Measurements from ENCODE around the gene LIM2. TPM values are rescaled to one million over a fixed set of nuclear protein-coding genes. Genes with fewer than 3 reads are reported as not detected.
A peak's percentile ranks its signal among the peaks of the same experiment; 100 is the strongest.

Gene LIM2
- total and polyA plus RNA-seq, 11 donors = not detected

DNA sequence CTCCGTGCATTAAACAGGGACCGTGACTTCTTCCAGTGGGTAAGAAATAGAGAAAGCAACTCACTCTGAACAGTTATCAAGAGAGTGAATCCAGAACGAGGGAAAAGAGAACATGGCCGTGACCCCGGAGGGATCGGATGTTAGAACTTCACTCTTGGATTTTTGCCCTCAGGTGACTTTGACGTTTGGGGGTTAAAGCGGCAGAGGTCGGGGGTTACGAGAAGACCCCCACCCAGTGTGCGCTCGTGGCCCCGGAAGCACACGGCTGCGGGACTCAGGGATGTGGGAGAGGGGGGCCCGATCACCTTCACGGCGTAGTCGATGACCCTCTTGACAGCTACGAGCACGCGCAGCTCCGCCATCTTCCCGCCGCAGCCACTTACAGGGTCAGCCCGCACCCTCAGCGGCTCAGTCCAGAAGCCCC is 21.8 kb downstream of the LIM2 start, which contains the start of gene ETFB:
ETFB (minus strand) TSS at position 424 of the 424 bp plus-strand sequence; CDS start at position 362, 62 bp downstream.
- ATAC-seq = no peak
- Histone ChIP-seq H3K27ac (peak within 1 kb of the TSS; percentile 90 to 98 (median 96)), H3K4me3 (peak within 1 kb of the TSS; percentile 68 to 94 (median 78)), H3K4me1 (peaks cover 2 to 39% (median 22%) of the 10 kb centered on the region in 12 donors), H3K9me3 (no peaks in the 10 kb centered on the region), H3K36me3 (no peaks in the 10 kb centered on the region), H3K27me3 (no peaks in the 10 kb centered on the region)
- TF ChIP-seq, protein P1, sequence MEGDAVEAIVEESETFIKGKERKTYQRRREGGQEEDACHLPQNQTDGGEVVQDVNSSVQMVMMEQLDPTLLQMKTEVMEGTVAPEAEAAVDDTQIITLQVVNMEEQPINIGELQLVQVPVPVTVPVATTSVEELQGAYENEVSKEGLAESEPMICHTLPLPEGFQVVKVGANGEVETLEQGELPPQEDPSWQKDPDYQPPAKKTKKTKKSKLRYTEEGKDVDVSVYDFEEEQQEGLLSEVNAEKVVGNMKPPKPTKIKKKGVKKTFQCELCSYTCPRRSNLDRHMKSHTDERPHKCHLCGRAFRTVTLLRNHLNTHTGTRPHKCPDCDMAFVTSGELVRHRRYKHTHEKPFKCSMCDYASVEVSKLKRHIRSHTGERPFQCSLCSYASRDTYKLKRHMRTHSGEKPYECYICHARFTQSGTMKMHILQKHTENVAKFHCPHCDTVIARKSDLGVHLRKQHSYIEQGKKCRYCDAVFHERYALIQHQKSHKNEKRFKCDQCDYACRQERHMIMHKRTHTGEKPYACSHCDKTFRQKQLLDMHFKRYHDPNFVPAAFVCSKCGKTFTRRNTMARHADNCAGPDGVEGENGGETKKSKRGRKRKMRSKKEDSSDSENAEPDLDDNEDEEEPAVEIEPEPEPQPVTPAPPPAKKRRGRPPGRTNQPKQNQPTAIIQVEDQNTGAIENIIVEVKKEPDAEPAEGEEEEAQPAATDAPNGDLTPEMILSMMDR (IDR thresholded peaks at IDR 0.05) = no peak
- TF ChIP-seq POLR2A (IDR thresholded peaks at IDR 0.05) = peak in 1 of 2 donors; percentile 24
- intact Hi-C loops (cut with DNase I) = loop anchor here in 8 of 10 donors (2.0 to 10.0 kb wide), 5 partner anchors 25 to 429 kb away; partner anchors contain the start of gene FPR3 (in 1 of the 8)
- 0 to 1% (median 1%) methylated on average over 13 to 27 of the region's 27 CpGs for WGBS, 4 donors
- DNase-seq = no peak

DNA sequence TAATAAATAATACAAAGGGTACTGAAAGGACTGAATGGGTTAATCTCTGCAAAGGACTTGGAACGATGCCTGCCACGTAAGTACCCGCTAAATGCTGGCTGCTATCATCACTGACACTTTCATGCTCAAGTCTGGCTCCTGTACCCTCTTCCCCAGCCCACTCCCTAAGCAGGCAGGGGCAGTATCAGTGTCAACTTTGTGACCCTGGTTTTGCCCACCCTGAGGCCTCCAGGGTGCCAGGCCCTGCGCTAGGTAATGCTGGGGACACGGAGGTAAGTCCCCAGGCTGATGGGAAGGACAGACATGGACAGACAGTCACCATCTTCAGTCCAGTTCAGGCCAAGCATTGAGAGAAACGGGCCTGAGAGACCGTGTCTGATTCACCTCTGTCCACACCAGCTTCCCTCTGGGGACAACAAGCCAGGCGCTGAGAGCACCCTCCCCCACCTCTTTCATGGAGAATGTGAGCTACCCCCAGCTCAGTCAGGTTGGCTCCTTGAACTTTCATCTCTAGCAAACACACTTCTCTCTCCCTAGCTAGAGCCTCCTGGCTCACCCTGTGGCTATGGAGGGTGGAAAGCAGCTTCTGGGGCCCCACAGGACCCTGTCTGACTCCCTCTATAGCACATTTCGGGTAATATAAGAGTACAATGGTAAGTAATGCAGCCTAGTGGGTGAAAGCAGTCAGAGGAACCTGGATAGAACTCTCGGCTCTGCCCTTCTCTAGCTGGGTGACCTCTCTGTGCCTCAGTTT is 22.4 kb downstream of the LIM2 start:
- 15 to 22% (median 15%) methylated on average over 8 to 10 of the region's 10 CpGs for WGBS, 4 donors
- intact Hi-C loops (cut with DNase I) = loop anchor here in 5 of 10 donors (2.0 to 10.0 kb wide), 3 partner anchors 25 to 429 kb away; partner anchors contain the start of gene FPR3 (in 1 of the 5)
- peak in 2 of 5 donors; percentile 53 to 55 for DNase-seq
- peaks cover 2 to 39% (median 22%) of the 10 kb centered on the region in 12 donors for H3K4me1 ChIP-seq
- H3K27ac ChIP-seq = peak overlapping the region; percentile 90 to 98 (median 96)
- ATAC-seq = no peak
- H3K4me3 ChIP-seq = peak overlapping the region; percentile 68 to 94 (median 78)
- H3K27me3 ChIP-seq = no peaks in the 10 kb centered on the region
- H3K36me3 ChIP-seq = no peaks in the 10 kb centered on the region
- H3K9me3 ChIP-seq = no peaks in the 10 kb centered on the region
- TF ChIP-seq, protein P1 (IDR thresholded peaks at IDR 0.05) = no peak
- TF ChIP-seq POLR2A (IDR thresholded peaks at IDR 0.05) = no peak

DNA sequence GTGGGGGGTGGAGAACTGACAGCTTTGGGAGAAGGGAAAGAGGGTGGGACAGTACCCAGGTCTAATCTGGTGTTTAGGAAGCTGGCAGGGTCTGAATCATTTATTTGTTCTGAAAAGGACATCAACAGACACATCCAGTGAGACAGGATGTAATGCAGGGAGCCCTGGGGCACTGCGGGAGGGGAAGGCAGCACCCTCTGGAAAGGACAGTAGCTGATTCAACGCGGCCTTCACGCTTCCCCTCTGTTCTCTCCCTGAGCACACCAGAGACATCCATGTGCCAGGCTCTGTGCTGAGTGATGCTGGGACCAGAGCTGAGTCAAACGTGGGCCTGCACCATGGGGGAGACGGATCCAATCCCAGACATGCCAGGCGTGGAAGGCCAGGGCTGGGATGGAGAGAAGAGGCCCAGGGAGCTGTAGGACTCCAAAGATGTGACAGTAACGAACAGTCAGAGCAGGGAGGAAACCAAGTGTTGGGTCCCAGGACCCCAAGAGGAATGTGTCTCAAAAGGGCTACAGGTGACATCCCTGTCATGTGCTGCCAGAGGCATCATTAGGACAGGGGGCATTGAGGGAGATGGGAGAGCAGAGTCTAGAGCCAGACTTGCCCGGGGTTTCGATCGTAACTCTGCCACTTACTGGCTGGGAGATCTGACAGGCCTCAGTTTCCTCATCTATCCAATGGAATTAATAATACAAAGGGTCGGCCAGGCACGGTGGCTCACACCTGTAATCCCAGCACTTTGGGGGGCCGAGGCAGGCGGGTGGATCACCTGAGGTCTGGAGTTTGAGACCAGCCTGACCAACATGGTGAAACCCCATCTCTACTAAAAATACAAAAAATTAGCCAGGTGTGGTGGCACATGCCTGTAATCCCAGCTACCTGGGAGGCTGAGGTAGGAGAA is 23.3 kb downstream of the LIM2 start:
- peak overlapping the region in 8 of 12 donors; percentile 92 to 98 (median 96) for H3K27ac ChIP-seq
- H3K36me3 ChIP-seq = no peaks in the 10 kb centered on the region
- ATAC-seq (no peak), DNase-seq (no peak)
- H3K9me3 ChIP-seq = no peaks in the 10 kb centered on the region
- intact Hi-C loops (cut with DNase I) = loop anchor here in 5 of 10 donors (2.0 to 10.0 kb wide), 3 partner anchors 24 to 430 kb away; partner anchors contain the start of gene FPR3 (in 1 of the 5)
- 58 to 75% (median 67%) methylated on average over 15 of the region's 15 CpGs for WGBS, 4 donors
- TF ChIP-seq, protein P1 (IDR thresholded peaks at IDR 0.05) = no peak
- no peak for TF ChIP-seq POLR2A (IDR thresholded peaks at IDR 0.05)
- H3K27me3 ChIP-seq = no peaks in the 10 kb centered on the region
- peak overlapping the region in 7 of 12 donors; percentile 68 to 94 (median 82) for H3K4me3 ChIP-seq
- peaks cover 2 to 39% (median 22%) of the 10 kb centered on the region in 12 donors for H3K4me1 ChIP-seq
